Astrocyte (in vitro differentiated cells and primary cell): Measurements from ENCODE around the gene NDUFV1. TPM values are rescaled to one million over a fixed set of nuclear protein-coding genes. Genes with fewer than 3 reads are reported as not detected.

ENCODE experiments used
- DNase-seq: peaks from one replicate; pipeline ENCODE4 v3.0.0-alpha.2; 2010; ENCODE audit warnings: low read depth
- FAIRE-seq: peaks from 2 replicates; lab custom pipeline; 2011; peaks lifted over from hg19 to GRCh38; lab: Jason Lieb, UNC
- H2AFZ ChIP-seq: 2 replicates; pipeline ENCODE4 v1.6.0; 2012; ENCODE audit warnings: low read depth, low read length, inconsistent platforms
- H3K27ac ChIP-seq: 2 replicates; pipeline ENCODE4 v1.5.1; 2011; ENCODE audit warnings: low read depth, low read length, inconsistent platforms
- H3K27me3 ChIP-seq: 2 replicates; pipeline ENCODE4 v1.6.0; 2011; ENCODE audit warnings: low read length, inconsistent platforms; ENCODE audit not compliant: insufficient read depth
- H3K36me3 ChIP-seq: 2 replicates; pipeline ENCODE4 v1.5.1; 2011; ENCODE audit warnings: low read length, inconsistent platforms; ENCODE audit not compliant: insufficient read depth
- H3K4me1 ChIP-seq: 2 replicates; pipeline ENCODE4 v1.5.1; 2011; ENCODE audit warnings: low read length, inconsistent platforms; ENCODE audit not compliant: insufficient read depth
- H3K4me2 ChIP-seq: 2 replicates; pipeline ENCODE4 v1.6.0; 2012; ENCODE audit warnings: low read length, inconsistent platforms
- H3K4me3 ChIP-seq: 2 replicates; pipeline ENCODE4 v1.5.1; 2011; ENCODE audit warnings: low read depth, mild to moderate bottlenecking, low read length, inconsistent platforms; ENCODE audit not compliant: insufficient read depth
- H3K79me2 ChIP-seq: 2 replicates; pipeline ENCODE4 v1.6.0; 2012; ENCODE audit warnings: mild to moderate bottlenecking, low read length, inconsistent platforms; ENCODE audit not compliant: insufficient read depth
- H3K9ac ChIP-seq: 2 replicates; pipeline ENCODE4 v1.6.0; 2012; ENCODE audit warnings: mild to moderate bottlenecking, low read length, inconsistent platforms
- H3K9me3 ChIP-seq: 2 replicates; pipeline ENCODE4 v1.5.1; 2012; ENCODE audit warnings: low read depth, mild to moderate bottlenecking, low read length, inconsistent platforms; ENCODE audit not compliant: insufficient read depth
- H4K20me1 ChIP-seq: 2 replicates; pipeline ENCODE4 v1.6.0; 2012; ENCODE audit warnings: low read length, inconsistent platforms; ENCODE audit not compliant: insufficient read depth
- H3K27ac Mint-ChIP-seq: one replicate; pipeline ENCODE4 v1.8.0; 2021; ENCODE audit warnings: mild to moderate bottlenecking, mixed read lengths; ENCODE audit not compliant: unreplicated experiment
- H3K27me3 Mint-ChIP-seq: one replicate; pipeline ENCODE4 v1.8.0; 2021; ENCODE audit warnings: low read depth, mixed read lengths; ENCODE audit not compliant: unreplicated experiment
- H3K36me3 Mint-ChIP-seq: one replicate; pipeline ENCODE4 v1.8.0; 2021; ENCODE audit warnings: low read depth, mixed read lengths; ENCODE audit not compliant: unreplicated experiment
- H3K4me1 Mint-ChIP-seq: one replicate; pipeline ENCODE4 v1.8.0; 2021; ENCODE audit warnings: low read depth, mixed read lengths; ENCODE audit not compliant: unreplicated experiment
- H3K4me3 Mint-ChIP-seq: one replicate; pipeline ENCODE4 v1.8.0; 2021; ENCODE audit warnings: mild to moderate bottlenecking, moderate library complexity, mixed read lengths; ENCODE audit not compliant: unreplicated experiment
- H3K9me3 Mint-ChIP-seq: one replicate; pipeline ENCODE4 v1.8.0; 2021; ENCODE audit warnings: mild to moderate bottlenecking, mixed read lengths; ENCODE audit not compliant: unreplicated experiment
- CTCF ChIP-seq: IDR thresholded peaks from 2 replicates; pipeline ENCODE4 v1.5.1; 2011; ENCODE audit warnings: low read depth, mild to moderate bottlenecking, inconsistent platforms, low read length, moderate library complexity; ENCODE audit not compliant: insufficient read depth
- EZH2 ChIP-seq: IDR thresholded peaks from 2 replicates; pipeline ENCODE4 v1.6.1; 2012; ENCODE audit warnings: mild to moderate bottlenecking, low read length, inconsistent platforms; ENCODE audit not compliant: insufficient read depth
- total RNA-seq: library from RNA; stranded (reverse); gene quantifications from 2 replicates; pipeline ENCODE4 v1.2.1, GENCODE V29; 2021

Gene NDUFV1
- total RNA-seq, 1 donor from 2014 or later = 117 TPM

- DNase-seq (no peak), FAIRE-seq (no peak)
- no peaks in the 10 kb centered on the region for H3K9me3 ChIP-seq
- H3K9me3 Mint-ChIP-seq = no peaks in the 10 kb centered on the region
- H3K9ac ChIP-seq = no peak overlapping the region
- no peak overlapping the region for H3K4me3 Mint-ChIP-seq
- H3K79me2 ChIP-seq = peaks cover 17% of the 10 kb centered on the region
- peaks cover 4% of the 10 kb centered on the region for H3K4me1 Mint-ChIP-seq
- no peak overlapping the region for H3K27ac Mint-ChIP-seq
- peaks cover 11% of the 10 kb centered on the region for H3K4me1 ChIP-seq
- no peaks in the 10 kb centered on the region for H3K27me3 ChIP-seq
- H3K27ac ChIP-seq = no peak overlapping the region
- TF ChIP-seq EZH2 (no peak), CTCF (no peak)
- H3K4me3 ChIP-seq = no peak overlapping the region
- H4K20me1 ChIP-seq = no peaks in the 10 kb centered on the region
- no peak overlapping the region for H3K4me2 ChIP-seq
- no peaks in the 10 kb centered on the region for H3K27me3 Mint-ChIP-seq
- no peak overlapping the region for H2AFZ ChIP-seq
- peaks cover 2% of the 10 kb centered on the region for H3K36me3 Mint-ChIP-seq
- peaks cover 6% of the 10 kb centered on the region for H3K36me3 ChIP-seq
Measured at GRCh38 chr11:67610302-67610868, 3.6 kb downstream of the NDUFV1 start.

GRCh38 chr11:67611165-67611564 lies 4.4 kb downstream of the NDUFV1 start:
- no peak for FAIRE-seq
- Histone ChIP-seq H3K4me1 (peaks cover 11% of the 10 kb centered on the region), H3K9ac (no peak overlapping the region), H3K9me3 (no peaks in the 10 kb centered on the region), H3K79me2 (peaks cover 17% of the 10 kb centered on the region), H3K36me3 (peaks cover 6% of the 10 kb centered on the region), H3K27ac (no peak overlapping the region), H3K4me3 (no peak overlapping the region), H2AFZ (no peak overlapping the region), H4K20me1 (no peaks in the 10 kb centered on the region), H3K27me3 (no peaks in the 10 kb centered on the region), H3K4me2 (no peak overlapping the region)
- peaks cover 4% of the 10 kb centered on the region for H3K4me1 Mint-ChIP-seq
- no peak for DNase-seq
- H3K4me3 Mint-ChIP-seq = no peak overlapping the region
- TF ChIP-seq CTCF = no peak
- no peak for TF ChIP-seq EZH2
- H3K27ac Mint-ChIP-seq = no peak overlapping the region
- H3K36me3 Mint-ChIP-seq = peaks cover 2% of the 10 kb centered on the region
- no peaks in the 10 kb centered on the region for H3K9me3 Mint-ChIP-seq
- no peaks in the 10 kb centered on the region for H3K27me3 Mint-ChIP-seq
